ENCODE measurements around the gene TIMP4.

TIMP4 gene

DNA sequence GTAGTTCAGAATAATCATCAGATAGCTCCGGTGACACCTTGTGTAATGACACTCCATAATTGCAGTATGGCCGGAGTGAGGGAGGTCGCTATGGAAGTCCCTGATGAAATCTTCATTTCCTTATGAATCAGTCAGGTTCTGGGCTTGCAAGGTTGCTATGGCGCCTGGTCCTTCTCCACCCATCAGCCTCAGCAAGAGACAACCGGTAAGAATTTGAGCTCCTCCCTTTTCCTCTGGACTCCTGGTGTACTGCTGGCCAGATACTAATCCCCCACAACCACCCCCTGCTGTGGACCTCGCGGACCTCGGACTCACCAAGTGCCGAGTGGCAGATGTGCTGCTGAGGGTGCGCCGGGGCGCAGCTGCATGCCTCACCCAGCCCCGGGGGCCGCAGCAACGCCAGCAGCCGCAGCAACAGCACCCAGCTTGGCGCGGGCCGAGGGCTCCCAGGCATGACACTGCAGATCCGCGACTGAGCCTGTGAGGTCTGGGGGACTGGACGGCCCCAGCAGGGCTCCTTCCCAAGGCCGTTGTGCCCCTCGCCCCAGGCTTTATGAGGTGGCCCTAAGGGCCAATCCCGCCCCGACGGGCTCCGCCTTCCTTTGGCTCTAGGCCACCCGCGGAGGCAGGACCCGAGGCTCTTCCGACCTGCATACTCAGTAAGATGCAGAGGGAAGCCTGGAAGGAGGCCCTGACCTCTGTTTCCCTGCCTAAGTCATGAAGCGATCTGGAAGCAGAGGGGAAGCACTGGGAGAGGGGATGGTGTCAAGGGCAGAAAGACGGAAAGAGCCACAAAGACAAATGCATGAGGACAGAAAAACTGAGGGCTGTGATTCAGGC, at the start of gene TIMP4:
Gene TIMP4, minus strand, starts transcription at position 526 of the 840 bp plus-strand sequence. Its CDS starts 72 bp downstream, at position 454.
- no peak for DNase-seq

DNA sequence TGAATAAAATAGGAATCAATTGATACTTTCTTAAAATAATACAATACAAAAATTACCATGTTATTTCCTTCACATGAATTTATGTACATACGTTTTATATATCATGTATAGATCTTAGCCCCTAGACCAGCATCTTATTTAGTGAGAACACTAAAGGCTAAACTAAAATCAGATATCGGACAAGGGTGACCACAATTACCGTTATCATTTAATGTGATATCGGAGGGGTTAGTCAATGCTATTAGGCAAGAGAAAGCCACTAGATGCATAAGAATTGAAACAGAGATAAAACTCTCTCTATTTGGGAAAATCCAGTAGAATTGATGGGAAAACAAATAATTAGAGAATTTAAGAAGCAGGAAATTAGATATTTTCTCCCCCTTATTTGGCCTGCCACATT, 46.5 kb upstream of the TIMP4 start:
- no peak for DNase-seq

DNA sequence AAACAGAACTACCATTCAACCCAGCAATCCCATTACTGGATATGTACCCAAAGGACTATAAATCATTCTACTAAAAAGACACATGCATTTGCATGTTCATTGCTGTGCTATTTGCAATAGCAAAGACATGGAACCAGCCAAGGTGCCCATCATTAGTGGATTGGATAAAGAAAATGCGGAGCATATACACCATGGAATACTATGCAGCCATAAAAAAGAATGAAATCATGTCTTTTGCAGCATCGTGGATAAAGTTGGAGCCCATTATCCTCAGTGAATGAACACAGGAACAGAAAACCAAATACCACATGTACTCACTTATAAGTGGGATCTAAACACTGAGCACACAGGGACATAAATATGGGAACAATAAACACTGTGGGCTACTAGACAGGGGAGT, 43.1 kb upstream of the TIMP4 start:
- no peak for DNase-seq

DNA sequence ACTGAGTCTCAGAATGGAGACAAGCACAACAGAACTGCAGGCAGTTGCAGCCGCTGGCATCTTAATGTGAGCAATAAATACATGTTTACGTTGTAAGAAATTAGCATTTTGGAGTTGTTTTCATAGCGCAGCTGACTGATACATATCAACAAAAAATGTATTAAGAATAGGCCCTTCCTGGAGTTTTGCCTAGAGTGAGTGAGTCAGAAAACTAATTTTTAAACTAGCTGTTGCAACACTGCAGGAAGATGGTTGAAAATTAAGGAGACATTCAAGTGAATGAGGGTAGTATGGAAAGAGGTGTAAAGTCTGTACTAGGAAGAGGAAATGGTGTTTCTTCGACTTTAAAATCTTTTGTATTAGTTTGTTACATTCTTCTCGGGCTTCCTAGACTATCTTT, 39.6 kb upstream of the TIMP4 start:
- no peak for DNase-seq

DNA sequence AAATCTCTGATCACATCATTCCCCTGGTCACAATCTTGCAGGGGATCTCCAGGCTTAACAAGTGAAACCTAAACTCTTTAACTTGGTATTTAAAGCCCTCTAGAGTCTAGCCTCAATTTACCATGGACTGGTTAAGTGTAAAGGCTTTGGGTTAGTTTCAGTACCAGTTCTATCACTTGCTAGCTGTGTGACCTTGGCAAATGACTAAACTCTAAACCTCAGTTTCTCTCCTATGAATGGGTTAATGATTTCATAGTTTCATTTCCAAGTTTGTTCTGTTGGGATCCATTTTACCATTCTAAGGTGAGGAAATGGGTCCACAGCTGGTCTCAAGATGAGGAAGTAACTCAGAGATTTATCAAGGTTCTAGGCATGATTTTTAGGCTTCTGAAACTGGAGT, 38.8 kb upstream of the TIMP4 start:
- DNase-seq = no peak

DNA sequence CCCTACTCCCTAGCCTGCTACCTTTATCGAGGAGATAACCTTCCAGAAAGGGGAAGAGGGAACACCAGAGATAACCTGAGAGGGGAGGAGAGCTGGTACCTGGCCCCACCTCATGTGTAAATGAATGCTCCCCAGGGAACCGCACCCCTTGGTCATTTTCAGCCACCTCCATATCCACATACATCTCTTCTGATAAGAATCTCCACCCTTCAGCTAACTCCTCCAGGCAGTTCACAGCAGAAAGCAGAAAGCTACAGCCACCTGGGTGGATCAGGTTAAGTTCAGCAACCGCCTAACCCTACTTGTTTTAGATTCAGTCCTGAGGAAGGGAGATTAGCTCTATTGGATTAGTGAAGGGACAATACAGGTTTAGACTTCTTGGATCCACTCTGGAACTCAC, 38.0 kb upstream of the TIMP4 start:
- DNase-seq = no peak

DNA sequence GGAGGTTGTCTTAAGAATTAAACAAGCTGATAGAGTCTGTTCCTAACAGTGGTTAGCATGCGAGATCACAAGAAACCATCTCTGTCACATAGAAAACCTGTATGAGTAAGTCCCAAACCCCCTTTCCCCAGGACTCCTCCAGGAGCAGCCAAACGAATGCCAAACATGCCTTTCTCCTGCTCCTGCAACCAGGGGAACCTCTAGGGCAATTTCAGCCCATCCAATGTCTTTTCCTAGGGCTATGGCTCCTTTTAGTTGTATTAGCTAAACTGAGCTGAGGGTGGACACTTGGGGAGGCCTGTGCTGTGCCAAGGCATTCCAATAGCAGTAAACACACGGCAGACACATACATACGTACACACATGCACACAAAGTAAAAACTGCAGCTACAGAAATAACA, 36.5 kb upstream of the TIMP4 start:
- no peak for DNase-seq

DNA sequence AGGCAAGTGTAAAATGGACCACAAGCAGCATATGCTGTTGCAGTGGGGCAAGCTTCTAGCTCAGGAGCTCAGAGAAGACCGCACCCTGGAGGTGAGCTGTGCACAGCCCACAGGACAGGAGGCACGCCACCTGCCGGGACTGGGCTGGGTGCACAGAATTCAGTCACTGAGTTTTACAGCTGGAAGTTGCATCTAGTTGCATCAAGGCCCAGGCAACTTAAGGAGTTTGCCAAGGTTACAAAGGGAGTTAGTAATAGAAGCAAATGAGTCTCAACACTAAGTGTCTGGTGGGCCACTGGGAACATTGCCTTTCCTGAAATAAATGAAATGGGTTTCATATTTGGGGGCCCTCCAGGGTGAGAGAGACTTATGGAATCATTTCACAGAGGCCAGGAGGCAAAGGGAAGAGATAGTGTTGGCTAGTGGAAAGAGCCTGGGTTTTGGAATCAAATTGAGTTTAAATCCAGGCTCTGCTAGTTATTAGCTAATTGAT, 36.0 kb upstream of the TIMP4 start:
- no peak for DNase-seq

DNA sequence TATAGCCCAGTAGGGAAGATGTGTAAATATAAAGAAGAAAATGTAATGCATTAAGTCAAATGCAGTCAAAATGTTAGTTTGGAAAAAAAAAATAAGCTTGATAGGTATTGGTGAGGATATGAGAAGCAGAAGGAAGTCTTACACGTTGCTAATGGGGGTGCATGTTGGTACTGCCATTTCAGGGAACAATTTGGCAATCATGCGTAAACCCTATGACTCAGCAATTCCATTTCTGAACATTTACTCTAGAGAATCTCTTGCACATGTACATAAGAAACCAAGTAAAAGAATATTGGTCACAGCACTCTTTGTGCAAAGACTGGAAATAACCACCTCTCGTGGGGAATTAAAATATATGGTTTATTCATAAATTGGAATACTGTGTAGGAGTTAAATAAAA, 35.5 kb upstream of the TIMP4 start:
- DNase-seq = no peak

DNA sequence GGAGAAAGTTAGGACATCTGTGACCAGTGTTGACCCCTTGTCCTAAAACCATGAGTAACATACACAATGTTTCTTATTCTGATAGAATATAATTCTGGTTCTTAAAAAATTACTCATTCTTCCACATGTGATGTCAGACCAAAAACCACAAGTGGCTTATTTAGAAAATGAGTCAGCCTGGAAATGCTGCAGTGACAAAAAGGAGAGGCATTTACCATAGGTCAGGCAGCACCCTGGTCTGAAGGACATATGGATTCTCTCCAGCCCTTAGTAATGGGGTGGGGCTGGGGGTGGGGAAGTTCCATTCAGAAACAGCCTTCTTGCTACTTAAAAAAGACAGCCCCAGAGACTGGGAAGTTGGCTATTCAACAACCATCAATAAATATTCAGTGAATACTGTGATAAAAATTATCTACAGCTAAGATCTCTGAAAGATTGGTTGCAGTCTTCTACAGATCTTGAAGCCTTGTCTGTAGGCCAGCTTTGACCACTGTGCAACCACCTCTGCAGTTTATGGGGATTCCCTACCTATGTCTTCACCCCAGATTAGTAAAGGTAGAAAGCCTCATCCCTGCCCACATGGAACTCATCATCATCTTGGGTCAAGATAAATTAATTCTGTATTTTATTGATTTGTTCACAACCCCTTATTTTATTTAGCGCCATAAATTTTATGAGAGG, 34.9 kb upstream of the TIMP4 start:
- DNase-seq = no peak

DNA sequence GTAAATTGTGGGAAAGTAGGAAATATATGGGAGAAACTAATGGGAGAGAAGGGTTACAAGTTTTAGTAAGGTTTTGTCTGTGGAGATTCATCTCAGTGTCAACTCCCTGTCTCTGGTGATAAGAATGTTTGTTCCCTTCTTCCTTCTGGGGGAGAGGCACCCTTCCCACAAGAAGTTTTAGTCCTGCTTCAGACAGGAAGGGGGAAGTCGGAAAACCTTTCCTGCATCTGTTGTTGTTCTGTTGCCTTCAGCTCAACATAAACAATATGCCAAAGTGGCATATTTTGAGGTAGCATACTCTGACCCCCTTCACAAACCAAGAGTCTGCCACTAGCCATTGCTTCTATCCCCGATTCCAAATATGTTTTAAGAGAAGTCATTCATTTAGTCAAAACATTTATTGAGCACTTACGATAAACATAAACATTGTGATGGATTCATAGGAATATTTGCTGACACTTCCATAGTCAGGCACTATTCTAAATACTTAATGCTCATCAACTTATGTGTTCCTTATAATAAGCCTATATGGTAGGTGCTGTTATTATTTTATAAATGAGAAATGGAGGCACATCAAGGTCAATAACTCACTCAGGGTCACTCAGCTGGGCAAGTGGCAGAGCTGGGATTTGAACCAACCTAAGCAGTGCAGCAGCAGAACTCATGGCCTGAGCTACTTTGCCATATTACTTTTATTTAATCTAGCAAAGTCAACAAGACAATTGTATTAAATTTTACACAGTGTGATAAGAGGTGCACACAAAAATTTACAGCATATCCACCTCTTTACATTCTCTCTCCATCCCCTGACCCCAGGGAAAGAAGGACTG, 34.2 kb upstream of the TIMP4 start:
- no peak for DNase-seq

DNA sequence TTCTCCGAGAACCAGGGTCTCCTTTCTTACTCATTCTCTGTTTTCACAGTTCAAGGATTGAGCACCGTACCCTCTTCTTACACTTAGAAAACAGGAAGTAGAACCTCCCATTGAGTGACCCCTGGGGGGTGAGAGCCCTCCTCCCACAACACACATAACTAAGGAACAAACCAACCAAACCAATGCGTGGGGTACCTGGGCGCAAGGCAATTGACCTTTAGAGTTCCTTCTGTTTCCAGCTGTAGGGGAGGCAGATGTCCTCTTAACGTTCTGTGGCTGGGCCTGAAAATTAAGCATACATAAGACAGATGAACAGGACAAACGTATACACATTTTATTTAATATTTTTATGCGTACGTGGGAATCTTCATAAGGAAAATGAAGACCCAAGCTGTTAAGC, 33.5 kb upstream of the TIMP4 start:
- DNase-seq = no peak

DNA sequence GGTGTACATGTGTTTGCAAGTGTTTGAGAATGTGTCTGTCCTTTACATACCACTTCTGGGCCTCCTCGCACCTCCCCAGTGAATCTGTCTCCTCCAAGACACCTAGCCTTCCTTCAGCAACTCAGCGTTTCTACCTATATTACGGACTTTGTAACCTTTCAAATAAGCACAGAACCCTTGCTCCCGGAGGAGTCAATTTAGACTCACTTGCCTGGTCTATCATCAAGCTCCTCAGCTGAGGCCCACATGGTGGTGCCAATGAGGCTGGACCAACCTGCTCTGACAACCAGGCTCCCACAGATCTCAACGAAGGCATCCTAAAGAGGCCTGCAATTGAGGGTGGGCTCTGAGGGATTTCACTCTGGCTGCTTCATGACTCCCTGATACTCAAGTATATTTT, 32.8 kb upstream of the TIMP4 start:
- DNase-seq = no peak

DNA sequence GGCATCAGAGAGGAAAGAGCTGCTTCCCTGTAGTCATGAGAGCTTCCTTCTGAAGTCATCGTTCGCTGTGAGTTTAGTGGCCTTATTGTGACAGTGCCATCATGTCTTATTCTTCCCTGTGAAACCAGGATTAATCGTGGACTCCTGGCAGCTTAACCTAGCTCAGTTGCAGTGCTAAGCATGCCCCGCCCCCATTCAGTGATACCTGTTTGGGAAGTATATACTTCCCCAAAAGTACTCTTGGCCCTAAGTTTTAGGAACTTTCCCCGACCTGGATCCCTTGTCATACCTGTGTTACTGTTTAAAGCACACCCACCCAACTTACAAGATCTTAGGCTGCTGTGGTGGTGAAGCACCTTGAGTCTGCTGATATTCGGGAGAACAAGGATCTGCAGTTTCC, 32.1 kb upstream of the TIMP4 start:
- no peak for DNase-seq

DNA sequence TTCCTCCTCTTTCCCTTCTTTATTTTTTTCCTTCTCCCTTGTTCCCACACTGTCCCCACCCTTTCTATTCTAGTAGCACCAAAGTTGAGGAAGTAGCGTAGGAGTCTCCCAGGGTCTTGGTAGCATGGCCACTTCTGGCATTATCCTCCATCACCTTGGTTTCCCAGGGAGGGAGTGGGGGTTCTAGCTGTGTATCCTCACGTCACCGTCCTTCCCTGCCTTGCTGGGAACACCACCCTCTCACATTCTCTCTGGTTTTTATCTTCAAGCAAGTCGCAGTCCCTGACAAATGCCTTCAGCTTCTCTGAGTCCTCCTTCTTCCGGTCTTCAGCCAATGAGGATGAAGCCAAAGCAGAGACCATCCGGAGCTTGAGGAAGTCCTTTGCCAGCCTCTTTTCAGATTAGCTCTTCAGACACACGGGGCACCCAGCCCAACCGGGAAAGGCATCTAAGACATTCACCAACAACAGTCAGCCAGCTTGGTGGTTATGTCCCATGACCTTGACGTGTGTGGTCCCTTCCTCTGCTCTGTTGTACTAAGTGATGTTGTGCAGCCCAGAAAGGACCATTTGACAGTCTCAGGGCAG, 31.6 kb upstream of the TIMP4 start:
- DNase-seq = no peak

DNA sequence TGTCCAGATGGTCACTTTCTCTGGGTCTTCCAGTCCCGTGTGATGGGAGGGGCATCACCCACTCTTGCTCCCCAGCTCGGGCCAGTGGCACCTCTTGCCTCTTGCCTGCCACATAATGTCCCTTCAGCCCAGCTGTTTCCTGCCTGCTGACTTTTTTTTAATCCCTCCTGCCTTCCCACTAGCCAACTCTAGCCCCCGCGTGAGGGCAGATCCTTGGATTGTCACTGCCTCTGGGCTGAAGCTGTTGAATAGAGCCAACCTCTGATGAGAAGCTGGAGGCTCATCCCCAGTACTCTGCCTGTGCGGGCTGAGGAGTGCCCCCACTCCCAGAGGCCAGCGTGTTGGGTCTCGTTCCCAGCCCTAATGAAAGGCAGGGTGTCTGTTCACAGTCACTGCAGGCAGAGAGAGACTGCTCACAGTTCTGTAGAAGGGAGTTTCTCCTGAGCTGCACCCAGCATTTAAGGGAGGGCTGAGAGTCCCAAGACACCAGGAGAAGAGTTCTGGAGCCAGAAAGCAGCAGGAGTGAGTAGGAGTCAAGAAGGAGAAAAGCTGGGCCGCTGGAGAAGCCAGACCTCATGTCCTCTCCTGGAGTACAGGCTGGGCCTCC, 30.1 kb upstream of the TIMP4 start:
- DNase-seq = no peak

DNA sequence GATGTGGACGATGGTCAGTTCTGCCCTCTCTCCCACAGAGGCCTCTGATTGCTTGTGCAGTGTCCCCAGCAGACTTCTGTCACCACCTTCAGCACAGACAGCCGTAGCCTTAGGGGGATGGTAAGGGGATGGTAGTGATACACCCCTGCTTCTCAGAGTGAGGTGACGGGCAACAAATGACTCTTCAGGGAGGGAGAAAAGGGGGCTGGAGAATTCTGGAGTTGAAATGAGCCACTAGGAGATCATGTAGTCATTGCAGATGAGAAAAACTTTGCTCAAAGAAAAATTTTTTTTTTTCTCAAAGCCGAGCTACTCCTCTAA, 29.6 kb upstream of the TIMP4 start:
- DNase-seq = no peak

DNA sequence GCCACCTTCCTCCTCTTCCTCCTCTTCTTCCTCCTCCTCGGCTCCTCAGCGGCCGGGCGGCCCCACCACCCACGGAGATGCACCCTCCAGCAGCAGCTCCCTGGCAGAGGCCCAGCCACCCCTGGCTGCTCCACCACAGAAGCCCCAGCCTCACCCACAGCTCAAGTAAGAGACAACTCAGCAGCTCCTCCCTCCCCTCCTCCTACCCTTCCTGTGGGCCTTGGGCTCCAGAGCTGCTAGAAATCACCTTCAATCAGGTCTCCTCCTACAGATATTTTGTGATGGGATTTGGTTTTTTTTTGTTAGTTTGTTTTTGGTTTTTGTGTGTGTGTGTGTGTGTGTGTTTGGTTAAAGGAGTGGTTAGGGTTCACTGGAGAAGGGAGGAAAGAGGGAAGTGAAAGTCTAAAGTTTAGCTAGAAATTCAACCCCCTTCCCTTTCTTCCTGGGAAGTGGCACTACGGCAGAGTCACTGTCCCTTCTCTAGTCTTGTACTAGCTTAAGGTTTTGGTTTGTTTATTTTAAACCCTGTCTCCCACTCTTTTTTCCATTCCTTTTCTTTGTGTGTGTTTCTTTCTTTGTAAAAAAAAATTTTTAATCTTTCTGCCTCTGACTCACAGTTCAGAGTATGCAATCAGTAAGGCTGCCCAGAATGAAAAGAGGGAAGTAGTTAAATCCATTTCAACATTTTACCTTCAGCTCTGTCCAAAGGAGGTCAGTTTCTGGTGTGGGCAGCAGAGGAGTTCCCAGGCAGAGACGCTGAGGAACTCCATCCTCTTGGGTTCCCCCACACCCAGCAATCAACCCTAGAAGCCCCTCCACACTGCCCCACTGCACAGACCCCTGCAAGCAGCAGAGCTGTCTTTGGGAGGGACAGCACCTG, 29.0 kb upstream of the TIMP4 start:
- DNase-seq = peak; percentile 34

DNA sequence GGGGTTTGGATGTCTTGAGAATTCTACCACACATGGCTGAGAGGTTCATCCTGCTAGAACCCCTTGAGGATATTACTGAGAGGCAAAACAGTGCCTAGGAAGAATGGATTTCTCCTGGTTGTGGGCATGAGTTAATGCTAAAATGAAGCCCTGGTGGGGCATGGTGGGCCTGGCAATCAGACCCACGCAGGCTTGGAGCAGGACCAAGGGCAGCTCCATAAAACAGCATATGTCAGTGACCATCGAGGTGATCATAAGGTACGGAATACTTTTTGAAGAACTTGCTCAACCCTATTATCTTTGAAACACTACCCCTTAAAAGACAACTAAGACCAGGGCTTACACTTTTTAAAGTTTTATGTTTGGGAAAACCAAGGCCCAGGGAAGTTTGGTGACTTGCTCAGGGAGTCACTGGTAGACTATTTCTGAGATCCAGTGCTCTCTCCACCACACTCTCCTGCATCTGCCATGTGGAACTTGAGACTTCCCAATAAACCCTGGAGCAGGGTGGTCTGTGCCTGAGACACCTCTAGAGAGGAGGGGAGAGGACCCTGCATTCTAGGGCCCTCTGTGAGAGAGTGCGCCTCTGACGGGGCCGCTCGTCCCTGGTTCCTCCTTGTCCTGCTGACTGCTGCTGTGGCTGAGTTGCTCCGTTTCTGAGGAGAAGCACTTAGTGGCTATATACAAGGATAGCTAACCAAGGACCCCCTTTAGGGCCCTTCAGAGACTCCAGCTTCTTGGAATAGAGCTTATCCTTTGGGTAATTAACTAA, 28.0 kb upstream of the TIMP4 start:
- no peak for DNase-seq

DNA sequence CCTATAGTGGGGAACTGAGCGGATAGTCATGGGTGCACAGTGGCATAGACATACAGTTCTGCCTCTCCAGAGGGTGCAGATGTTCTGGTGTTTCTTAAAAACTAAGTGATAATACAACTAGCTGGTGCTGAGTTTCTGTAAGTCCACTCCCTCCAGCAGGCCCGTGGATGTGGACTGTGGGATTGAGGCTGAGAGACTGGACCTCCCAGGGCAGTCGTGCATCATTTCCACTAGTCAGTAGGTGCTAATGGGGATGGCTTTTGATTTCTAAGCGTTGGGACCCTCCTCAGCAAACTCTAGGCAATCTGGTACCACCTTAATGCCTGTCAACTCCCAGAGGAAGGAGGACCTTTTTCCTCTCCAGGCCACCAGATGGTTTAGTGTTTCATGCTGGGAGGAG, 27.3 kb upstream of the TIMP4 start:
- DNase-seq = no peak

DNA sequence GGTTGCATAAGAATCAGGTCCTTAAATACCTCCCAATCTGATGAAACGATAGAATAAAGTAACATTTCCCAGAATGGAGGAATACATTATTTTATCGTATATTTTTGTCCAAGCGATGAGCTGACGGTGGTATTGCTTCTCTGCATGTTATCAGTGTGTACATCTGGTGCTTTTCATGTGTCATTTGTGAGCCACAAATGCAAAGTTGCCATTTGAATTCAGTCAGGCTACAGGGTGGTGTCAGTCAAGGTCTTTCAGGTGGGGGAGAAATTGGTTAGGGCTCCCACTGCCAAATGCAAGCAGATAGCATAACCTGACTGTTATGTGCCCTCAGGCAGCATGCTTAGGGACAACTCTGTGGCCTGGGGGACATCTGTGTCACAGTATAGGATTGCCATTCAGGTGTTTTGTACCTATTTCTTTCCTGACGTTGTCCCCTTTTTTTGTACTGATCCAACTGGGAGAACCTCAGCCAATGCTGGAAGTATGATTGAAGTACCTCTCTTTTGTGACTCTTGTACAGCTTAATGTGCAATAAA, 26.5 kb upstream of the TIMP4 start:
- DNase-seq = no peak
